GM23338 (cell line): ENCODE results near the gene PDE3B. TPM values are rescaled to one million over a fixed set of nuclear protein-coding genes. Genes with fewer than 3 reads are reported as not detected.

Experiments used
- ATAC-seq: fragments of 200-7000 bp; cut with Tn5 transposase; 3 replicates; pipeline ENCODE4 v1.9.1; 2020
- DNase-seq: peaks from one replicate; pipeline ENCODE4 v3.0.0-alpha.2; 2015; ENCODE audit warnings: low spot score
- H2AFZ ChIP-seq: fragments of 200-600 bp; sonication (generic); 2 replicates; pipeline ENCODE4 v1.8.0; 2016; ENCODE audit warnings: antibody characterized with exemption, mild to moderate bottlenecking, moderate library complexity
- H3F3A ChIP-seq: fragments of 200-600 bp; sonication (generic); replicated peaks from 2 replicates; pipeline ENCODE4 v1.8.0; 2017; ENCODE audit warnings: antibody characterized with exemption, mixed run types, low read depth
- H3K27ac ChIP-seq: fragments of 200-600 bp; sonication (generic); 2 replicates; pipeline ENCODE4 v1.6.1; 2016; ENCODE audit warnings: low read depth
- H3K27me3 ChIP-seq: fragments of 200-600 bp; sonication (generic); 2 replicates; pipeline ENCODE4 v1.8.0; 2016; ENCODE audit warnings: mild to moderate bottlenecking, mixed run types, moderate library complexity; ENCODE audit not compliant: insufficient read depth
- H3K36me3 ChIP-seq: fragments of 200-600 bp; sonication (generic); 2 replicates; pipeline ENCODE4 v1.8.0; 2016; ENCODE audit warnings: mild to moderate bottlenecking; ENCODE audit not compliant: insufficient read depth
- H3K4me1 ChIP-seq: fragments of 200-600 bp; sonication (generic); 2 replicates; pipeline ENCODE4 v1.8.0; 2016; ENCODE audit warnings: mild to moderate bottlenecking, moderate library complexity; ENCODE audit not compliant: insufficient read depth
- H3K4me2 ChIP-seq: fragments of 200-600 bp; sonication (generic); 2 replicates; pipeline ENCODE4 v1.7.1; 2017; ENCODE audit warnings: mixed run types
- H3K4me3 ChIP-seq: fragments of 200-600 bp; sonication (generic); 2 replicates; pipeline ENCODE4 v1.6.1; 2016; ENCODE audit warnings: mixed run types
- H3K79me2 ChIP-seq: fragments of 200-600 bp; sonication (generic); replicated peaks from 2 replicates; pipeline ENCODE4 v1.8.0; 2017; ENCODE audit warnings: mild to moderate bottlenecking; ENCODE audit not compliant: insufficient read depth
- H3K9me2 ChIP-seq: fragments of 200-600 bp; sonication (generic); 2 replicates; pipeline ENCODE4 v1.8.0; 2017; ENCODE audit not compliant: insufficient read depth
- H4K20me1 ChIP-seq: fragments of 200-600 bp; sonication (generic); replicated peaks from 2 replicates; pipeline ENCODE4 v1.8.0; 2017; ENCODE audit warnings: mild to moderate bottlenecking; ENCODE audit not compliant: insufficient read depth
- H3K27ac Mint-ChIP-seq: 2 replicates; pipeline ENCODE4 v1.8.0; 2020; ENCODE audit warnings: inconsistent platforms, mild to moderate bottlenecking, moderate library complexity, mixed read lengths
- H3K27me3 Mint-ChIP-seq: 3 replicates; pipeline ENCODE4 v1.8.0; 2022; ENCODE audit warnings: low read depth, mild to moderate bottlenecking, moderate library complexity, mixed read lengths, inconsistent platforms; ENCODE audit not compliant: insufficient read depth, poor library complexity
- H3K36me3 Mint-ChIP-seq: 3 replicates; pipeline ENCODE4 v1.8.0; 2021; ENCODE audit warnings: low read depth, mild to moderate bottlenecking, inconsistent platforms, moderate library complexity, mixed read lengths
- H3K4me1 Mint-ChIP-seq: 3 replicates; pipeline ENCODE4 v1.8.0; 2020; ENCODE audit warnings: mild to moderate bottlenecking, inconsistent platforms, mixed read lengths
- H3K4me3 Mint-ChIP-seq: 3 replicates; pipeline ENCODE4 v1.8.0; 2021; ENCODE audit warnings: moderate library complexity, mild to moderate bottlenecking, inconsistent platforms, mixed read lengths
- H3K9me3 Mint-ChIP-seq: 3 replicates; pipeline ENCODE4 v1.8.0; 2020; ENCODE audit warnings: moderate library complexity, mild to moderate bottlenecking, inconsistent platforms, mixed read lengths
- CREB1 ChIP-seq: fragments of 250-450 bp; sonication (Bioruptor Pico); IDR thresholded peaks from 2 replicates; pipeline ENCODE4 v1.5.0; 2020; ENCODE audit warnings: low read depth, mild to moderate bottlenecking, moderate library complexity
- CTCF ChIP-seq, 2 experiments: fragments of 200-600 bp in 1 of 2; sonication (generic) in 1 of 2; conservative IDR thresholded peaks; 2 replicates each; pipeline versions ENCODE4 v1.5.1 to v1.6.1; 2016 to 2017; ENCODE audit warnings: antibody characterized with exemption in 2 of 2, low read depth in 2 of 2, mild to moderate bottlenecking in 2 of 2, moderate library complexity in 1 of 2
- ETS1 ChIP-seq: IDR thresholded peaks from 2 replicates; pipeline ENCODE4 v1.6.1; 2016; ENCODE audit warnings: antibody characterized with exemption
- EZH2 ChIP-seq: fragments of 200-600 bp; sonication (generic); IDR thresholded peaks from one replicate; pipeline ENCODE4 v1.8.0; 2017; ENCODE audit warnings: antibody characterized with exemption, mild to moderate bottlenecking, low read depth; ENCODE audit not compliant: unreplicated experiment
- EZH2phosphoT487 ChIP-seq: fragments of 200-600 bp; sonication (generic); IDR thresholded peaks from one replicate; pipeline ENCODE4 v1.8.1; 2018; ENCODE audit warnings: antibody characterized with exemption; ENCODE audit not compliant: unreplicated experiment
- JUNB ChIP-seq: IDR thresholded peaks from one replicate; pipeline ENCODE4 v1.6.1; 2016; ENCODE audit warnings: antibody characterized with exemption; ENCODE audit not compliant: unreplicated experiment
- REST ChIP-seq: IDR thresholded peaks from one replicate; pipeline ENCODE4 v1.6.1; 2018; ENCODE audit warnings: antibody characterized with exemption; ENCODE audit not compliant: unreplicated experiment
- STAT1 ChIP-seq: IDR thresholded peaks from one replicate; pipeline ENCODE4 v1.6.1; 2016; ENCODE audit warnings: antibody characterized with exemption; ENCODE audit not compliant: unreplicated experiment
- ZNF114 ChIP-seq: fragments of 250-450 bp; sonication (Bioruptor Pico); IDR thresholded peaks from 2 replicates; pipeline ENCODE4 v1.5.0; 2020; ENCODE audit warnings: mild to moderate bottlenecking, moderate library complexity
- polyA plus RNA-seq: library from polyadenylated mRNA; unstranded; fragments of >200 nt; fragmentation: Nextera tagmentation; extraction: Ambion mirVana; gene quantifications from 2 replicates; pipeline ENCODE4 v1.2.1, GENCODE V29; 2016
- total RNA-seq: library from RNA; depleted of rRNA; stranded (reverse); fragments of >200 nt; shearing (Covaris generic); gene quantifications from 2 replicates; pipeline ENCODE4 v1.2.3, GENCODE V29; 2014

Gene PDE3B
- total and polyA plus RNA-seq, 2 experiments from 2014 or later = 4.3 to 21.3 TPM

- no peaks in the 10 kb centered on the region for H3K27me3 ChIP-seq
- no peak overlapping the region for H3K27ac Mint-ChIP-seq
- H3K27me3 Mint-ChIP-seq = peaks cover 3% of the 10 kb centered on the region
- peaks cover 4% of the 10 kb centered on the region; the same call in 2 of the 3 replicates for H3K4me1 Mint-ChIP-seq
- no peak overlapping the region for H3K4me3 ChIP-seq
- no peaks in the 10 kb centered on the region for H3K36me3 ChIP-seq
- no peak overlapping the region for H2AFZ ChIP-seq
- H3K79me2 ChIP-seq = peaks cover 36% of the 10 kb centered on the region
- no peaks in the 10 kb centered on the region for H3F3A ChIP-seq
- no peak overlapping the region for H3K4me2 ChIP-seq
- H3K9me2 ChIP-seq = no peaks in the 10 kb centered on the region; the same call in 1 of the 2 replicates
- no peak for ATAC-seq
- TF ChIP-seq CTCF (conservative IDR thresholded peaks at IDR 0.05; ENCODE audit: low read depth in 2 of 2) (no peak), ETS1 (no peak), JUNB (no peak), EZH2 (no peak), STAT1 (no peak), EZH2phosphoT487 (no peak), REST (no peak)
- no peak overlapping the region for H3K4me3 Mint-ChIP-seq
- H3K9me3 Mint-ChIP-seq = no peaks in the 10 kb centered on the region
- peaks cover 3% of the 10 kb centered on the region; the same call in 1 of the 2 replicates for H4K20me1 ChIP-seq
- DNase-seq = no peak
- no peak overlapping the region for H3K27ac ChIP-seq
- H3K36me3 Mint-ChIP-seq = no peaks in the 10 kb centered on the region
- H3K4me1 ChIP-seq = no peaks in the 10 kb centered on the region
These were observed 34.7 kb downstream of the PDE3B start for GRCh38 chr11:14678350-14678749.

GRCh38 chr11:14679662-14680061 lies 36.1 kb downstream of the PDE3B start:
- Histone ChIP-seq H3K4me3 (no peak overlapping the region), H3K4me2 (no peak overlapping the region), H4K20me1 (peaks cover 3% of the 10 kb centered on the region; the same call in 1 of the 2 replicates), H2AFZ (no peak overlapping the region), H3K4me1 (no peaks in the 10 kb centered on the region), H3K36me3 (no peaks in the 10 kb centered on the region), H3F3A (no peaks in the 10 kb centered on the region), H3K27me3 (no peaks in the 10 kb centered on the region), H3K9me2 (no peaks in the 10 kb centered on the region), H3K79me2 (peaks cover 36% of the 10 kb centered on the region), H3K27ac (no peak overlapping the region)
- H3K27ac Mint-ChIP-seq = no peak overlapping the region
- no peak for ATAC-seq
- H3K9me3 Mint-ChIP-seq = no peaks in the 10 kb centered on the region
- no peaks in the 10 kb centered on the region for H3K36me3 Mint-ChIP-seq
- no peaks in the 10 kb centered on the region; the same call in 2 of the 3 replicates for H3K4me1 Mint-ChIP-seq
- DNase-seq = no peak
- H3K27me3 Mint-ChIP-seq = no peaks in the 10 kb centered on the region
- no peak overlapping the region for H3K4me3 Mint-ChIP-seq
- TF ChIP-seq REST (no peak), ZNF114 (CRISPR knock-in tag) (no peak), ETS1 (no peak), CREB1 (no peak)
